HG02938 (cell line): Measurements from ENCODE around the gene CATSPERD.

Experiments used
- ATAC-seq: cut with Tn5 transposase; IDR thresholded peaks from one replicate; pipeline ENCODE4 v1.9.1; 2021; ENCODE audit warnings: mild to moderate bottlenecking, moderate library complexity; ENCODE audit not compliant: unreplicated experiment

The CATSPERD gene

GRCh38 chr19:5823579-5824281, 103.3 kb downstream of the CATSPERD start:
- ATAC-seq = no peak

GRCh38 chr19:5824751-5825150, 104.3 kb downstream of the CATSPERD start:
- no peak for ATAC-seq

- ATAC-seq = no peak
Observed at GRCh38 chr19:5825178-5825577, 104.7 kb downstream of the CATSPERD start.

GRCh38 chr19:5826531-5827341, 106.3 kb downstream of the CATSPERD start:
- no peak for ATAC-seq

- no peak for ATAC-seq
Observed at GRCh38 chr19:5827342-5827890, 107.0 kb downstream of the CATSPERD start.

GRCh38 chr19:5827891-5828660, 107.6 kb downstream of the CATSPERD start:
- peak; percentile 69 for ATAC-seq
